OCI-M2 (cell line): ENCODE measurements around the gene NME3.
"Not testable (repeated sequence)": the region's sequence is repeated elsewhere in the genome, so short reads cannot be mapped to it uniquely, and the experiment has no call there.

Source experiments
- DNase-seq: peaks from one replicate; lab custom pipeline; 2025; ENCODE audit not compliant: unreplicated experiment; lab: John Stamatoyannopoulos, UW

NME3 gene

DNA sequence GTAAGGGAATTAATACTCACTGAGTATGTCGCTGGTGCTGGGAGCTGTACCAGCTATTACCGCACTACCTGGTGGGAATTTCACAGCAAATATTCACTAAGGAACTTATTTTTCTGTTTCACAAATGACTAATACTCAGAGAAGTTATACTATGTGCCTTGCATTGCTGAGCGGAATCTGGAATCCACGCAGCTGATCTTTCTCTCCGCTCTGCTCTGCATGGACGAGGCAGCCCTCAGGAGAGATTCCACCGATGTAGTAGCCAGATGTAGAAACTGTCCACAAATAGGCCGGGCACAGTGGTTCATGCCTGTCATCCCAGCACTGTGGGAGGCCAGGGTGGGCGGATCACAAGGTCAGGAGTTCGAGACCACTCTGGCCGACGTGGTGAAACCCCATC is 17.1 kb downstream of the NME3 start:
- no peak for DNase-seq

DNA sequence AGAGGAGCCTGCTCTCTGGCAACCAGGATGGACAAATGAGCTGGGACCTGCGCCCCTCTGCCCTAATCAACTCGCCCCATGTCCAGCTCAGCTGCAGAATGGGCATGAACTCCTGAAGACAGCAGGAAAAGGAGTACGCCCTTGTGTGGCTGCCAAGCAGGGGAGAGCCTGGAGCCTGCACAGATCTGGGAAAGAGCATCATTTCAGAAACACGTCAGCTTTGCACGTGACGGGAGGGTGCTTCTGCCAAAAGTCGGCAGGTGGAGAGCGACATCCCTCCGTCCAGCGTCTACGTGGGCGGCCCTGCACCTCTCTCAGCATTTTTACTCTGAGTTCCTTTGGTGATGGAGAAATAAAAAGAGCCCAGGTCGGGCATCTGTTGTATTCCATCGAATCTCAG is 18.5 kb downstream of the NME3 start:
- DNase-seq = no peak

DNA sequence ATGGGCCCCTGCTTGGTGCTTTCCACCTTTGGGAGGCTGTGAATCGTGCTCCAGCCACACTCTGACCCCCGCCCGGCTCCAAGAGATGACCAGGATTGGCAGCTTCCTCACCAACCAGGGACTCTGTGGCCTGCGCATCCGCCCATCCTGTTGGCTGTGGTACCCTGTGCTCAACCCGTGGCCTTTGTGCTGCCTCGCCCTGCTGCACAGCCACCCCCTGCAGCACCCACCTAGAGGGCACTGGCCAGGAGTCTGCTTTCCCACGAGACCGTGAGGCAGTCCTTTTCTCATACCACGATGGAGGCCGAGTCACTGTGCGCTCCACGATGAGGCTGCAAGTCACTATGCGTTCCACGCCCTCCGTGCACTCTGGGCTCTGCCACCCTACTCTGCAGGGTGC is 19.4 kb downstream of the NME3 start:
- DNase-seq = no peak

DNA sequence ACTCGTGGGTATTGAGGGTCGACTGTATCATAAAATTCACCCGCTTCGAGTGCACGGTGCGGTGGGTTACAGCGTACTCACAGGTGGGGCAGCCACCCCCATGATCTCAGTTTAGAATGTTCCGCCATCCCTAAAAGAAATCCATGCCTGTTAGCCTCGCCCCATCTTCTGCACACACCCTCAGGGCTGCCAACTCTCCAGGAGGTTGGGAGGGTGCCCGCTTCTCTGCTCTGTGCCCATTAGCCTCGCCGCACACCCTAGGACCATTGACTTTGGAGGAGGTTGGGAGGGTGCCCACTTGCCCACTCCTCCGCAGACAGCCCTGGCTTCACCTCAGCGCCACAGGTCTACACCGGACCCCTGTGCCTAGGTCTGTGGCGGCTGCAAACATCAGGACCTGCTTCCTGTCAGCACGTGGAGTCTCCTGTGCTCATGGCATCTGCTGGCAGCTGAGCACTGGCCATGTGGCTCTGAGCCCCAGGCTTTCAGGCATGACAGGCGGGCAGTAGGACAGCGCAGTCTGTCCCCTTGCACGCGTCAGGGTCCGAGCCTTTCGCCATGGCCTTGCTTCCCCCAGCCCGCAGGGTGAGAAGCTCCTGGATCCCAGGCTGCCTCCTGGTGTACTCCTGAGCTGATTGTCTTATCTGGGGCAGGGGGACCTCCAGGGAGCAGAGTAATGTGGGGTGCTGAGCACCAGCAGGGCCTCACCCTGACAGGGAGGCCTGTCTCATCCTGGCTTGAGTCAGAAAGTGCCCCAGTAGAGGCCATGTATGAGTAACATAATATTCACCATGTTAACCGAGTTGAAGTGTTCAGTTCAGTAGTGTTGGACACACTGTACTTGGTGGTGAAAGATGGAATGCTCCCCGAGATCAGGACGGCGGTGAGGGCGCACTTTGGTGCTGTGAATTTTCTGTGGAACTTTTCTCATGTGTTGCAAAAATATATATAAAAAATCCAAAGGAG is 21.9 kb downstream of the NME3 start:
- DNase-seq = no peak

DNA sequence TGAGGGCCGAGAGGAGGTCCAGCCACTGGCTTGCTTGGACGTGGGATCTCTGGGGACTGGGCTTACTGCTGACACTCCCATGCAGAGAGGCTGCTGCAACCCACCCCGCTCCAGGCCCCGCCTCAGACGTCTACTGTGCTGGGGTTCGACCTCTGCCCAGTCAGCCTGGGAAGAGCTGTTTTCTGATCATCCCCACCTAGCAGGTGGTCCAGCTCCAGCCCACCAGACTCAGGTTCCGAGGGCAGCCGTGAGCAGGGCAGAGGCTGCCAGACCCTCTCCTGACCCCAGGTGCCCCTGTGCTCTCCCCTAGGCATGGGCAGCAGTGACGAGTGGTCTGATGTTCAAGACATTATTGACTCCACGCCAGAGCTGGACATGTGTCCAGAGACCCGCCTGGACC is 23.4 kb downstream of the NME3 start:
- DNase-seq = no peak

DNA sequence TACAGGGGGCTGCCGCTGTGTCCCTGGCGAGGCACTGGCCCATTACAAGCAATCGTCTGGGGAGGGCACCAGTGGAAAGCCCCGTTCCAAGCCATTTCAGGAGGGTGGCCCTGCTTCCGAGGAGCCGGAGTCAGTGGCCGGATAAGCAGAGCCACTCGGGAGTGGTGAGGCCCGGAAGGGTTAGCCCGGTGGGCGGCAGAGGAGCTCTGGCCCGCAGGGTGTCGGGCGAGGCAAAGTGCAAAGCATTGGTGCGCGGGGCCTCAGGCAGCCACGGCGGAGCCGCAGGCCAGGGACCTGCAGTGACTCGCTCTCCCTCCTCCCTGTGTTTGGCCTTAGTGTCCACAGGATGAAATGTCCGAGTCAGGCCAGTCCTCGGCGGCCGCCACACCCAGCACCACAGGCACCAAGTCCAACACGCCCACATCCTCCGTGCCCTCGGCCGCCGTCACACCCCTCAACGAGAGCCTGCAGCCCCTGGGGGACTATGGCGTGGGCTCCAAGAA is 24.6 kb downstream of the NME3 start:
- DNase-seq = no peak

DNA sequence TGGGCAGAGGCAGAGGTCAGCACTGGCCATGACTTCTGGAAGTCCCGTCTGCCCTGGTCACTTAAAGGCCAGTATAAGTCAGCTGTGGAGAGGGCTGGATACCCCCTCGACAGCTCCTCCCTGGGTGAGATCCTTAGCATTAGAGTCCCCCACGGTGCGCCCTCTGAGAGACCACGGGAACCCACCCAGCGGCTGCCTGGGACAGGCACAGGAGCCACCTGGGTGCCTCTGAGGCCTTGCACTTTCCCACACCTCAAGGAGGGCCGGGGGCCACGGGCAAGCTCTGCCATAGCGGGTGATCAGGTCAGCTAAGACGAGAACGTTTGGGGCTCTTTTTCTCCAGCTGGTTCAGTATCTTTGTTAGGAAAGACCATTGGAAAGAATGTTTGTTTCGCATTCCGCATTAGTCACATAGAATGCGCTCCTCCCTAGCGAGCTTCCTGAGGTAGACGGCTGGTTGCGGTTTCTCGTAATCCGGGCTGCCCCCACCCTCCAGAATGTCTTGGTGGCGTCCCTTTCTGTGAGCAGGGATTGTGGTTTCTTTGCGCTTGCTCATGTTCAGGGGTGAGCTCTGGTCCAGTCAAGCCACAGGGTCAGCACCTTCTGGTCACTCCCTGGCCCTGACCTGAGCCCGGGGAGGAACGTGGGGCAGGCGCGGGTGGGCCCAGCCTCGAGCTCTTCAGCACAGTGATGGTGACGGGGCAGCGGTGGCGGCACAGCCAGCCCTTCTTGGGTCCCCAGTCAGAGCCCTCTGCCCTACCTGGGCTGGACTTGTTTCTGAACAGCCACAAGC is 25.2 kb downstream of the NME3 start:
- DNase-seq = no peak

DNA sequence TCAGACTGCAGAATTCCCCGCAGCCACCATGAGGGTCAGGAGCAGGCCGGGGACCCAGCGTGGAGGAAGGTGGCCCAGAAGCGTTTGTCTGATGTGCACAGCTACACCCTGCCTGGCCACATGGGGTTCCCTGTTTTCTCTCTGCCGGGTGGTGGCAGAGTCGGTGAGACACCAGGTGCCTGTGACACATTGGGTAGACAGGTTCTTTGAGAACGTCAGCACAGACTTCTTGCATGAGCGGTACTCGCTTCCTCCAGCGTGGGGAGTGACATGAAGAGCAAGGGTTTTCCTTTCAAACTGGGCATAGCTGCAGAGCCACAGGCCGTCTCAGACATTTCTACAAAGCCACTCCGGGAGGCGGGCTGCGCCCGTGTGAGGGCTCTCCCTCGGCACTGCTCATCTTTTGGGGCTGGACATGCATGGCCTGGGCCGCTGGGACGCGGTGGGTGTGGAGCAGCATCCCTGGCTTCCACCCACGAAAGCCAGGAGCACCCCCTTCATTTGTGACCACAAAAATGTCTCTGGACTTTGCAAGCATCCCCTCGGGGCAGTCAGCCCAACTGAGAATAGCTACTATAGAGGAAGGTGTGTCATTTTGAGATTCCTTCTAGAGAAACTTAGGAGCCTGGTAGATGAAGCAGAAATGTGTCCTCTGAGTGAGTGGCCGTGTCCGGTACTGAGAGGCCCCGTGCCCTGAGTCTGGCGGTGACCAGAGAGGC is 26.0 kb downstream of the NME3 start:
- no peak for DNase-seq

DNA sequence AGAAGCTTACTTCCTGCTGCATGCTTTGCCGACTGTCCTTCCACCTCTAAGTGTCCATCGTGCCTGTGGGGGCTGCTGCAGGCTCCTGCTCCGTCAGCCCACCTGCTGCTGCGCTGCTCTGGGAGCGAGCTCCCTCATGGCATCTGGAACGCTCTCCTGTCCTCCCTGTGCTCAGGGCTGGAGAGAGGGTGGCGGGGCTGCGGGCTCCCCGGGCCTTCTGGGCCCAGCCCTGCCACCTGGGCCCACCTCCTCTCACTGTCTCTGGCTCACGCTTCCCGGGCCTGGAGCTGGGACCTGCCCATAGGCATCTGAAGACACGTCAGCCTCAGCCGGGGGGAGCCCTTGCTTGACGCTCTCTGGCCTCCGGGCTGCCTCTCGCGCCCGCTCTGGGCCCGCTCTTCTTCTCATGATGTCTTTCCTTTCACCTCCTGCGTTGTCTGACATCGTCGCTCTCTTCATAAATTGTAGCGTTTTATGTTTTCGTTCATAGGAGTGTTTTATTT is 27.0 kb downstream of the NME3 start:
- DNase-seq = no peak

DNA sequence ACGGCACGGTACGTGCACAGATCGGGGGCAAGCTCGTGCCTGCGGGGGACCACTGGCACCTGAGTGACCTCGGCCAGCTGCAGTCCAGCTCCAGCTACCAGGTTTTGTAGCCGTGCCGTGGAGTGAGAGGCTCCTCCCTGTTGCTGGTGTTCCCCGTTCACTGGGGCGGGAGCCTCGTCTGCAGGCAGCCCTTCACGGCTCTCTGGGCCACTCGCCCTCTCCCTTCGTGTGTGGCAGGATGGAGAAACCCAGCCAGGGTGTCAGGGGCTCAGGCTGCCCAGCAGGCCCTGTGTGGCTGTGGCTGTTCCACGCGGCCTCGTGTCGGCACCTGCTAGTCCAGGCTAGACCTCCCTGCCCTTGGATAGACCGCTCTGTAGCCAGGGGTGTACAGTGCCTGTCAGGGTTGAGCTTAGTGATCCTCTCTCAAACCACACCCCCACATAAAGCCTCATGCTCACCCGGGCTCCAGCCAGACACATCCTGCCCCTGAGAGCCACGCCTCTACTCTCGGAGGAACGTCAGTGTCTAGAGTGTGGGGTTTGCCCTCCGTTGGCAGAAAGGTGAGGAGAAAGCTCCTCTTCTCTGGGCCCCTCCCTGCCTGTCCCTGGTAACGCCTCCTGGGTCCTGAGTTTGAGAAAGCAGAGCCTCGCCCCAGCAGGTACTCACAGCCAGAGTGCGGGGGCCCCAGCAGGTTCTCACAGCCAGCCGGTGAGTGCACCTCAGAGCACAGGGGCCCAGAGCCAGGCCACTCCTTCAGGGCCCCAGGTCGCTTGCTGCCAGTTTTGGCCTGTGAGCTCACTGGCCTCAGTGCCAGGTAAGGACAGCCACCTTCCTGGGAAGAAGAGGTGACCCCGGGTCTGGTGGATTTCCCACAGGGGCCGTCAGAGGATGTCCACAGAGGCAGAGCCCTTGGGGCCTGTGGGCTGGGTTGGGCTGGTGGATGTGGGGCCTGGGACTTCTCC is 27.7 kb downstream of the NME3 start:
- DNase-seq = no peak

DNA sequence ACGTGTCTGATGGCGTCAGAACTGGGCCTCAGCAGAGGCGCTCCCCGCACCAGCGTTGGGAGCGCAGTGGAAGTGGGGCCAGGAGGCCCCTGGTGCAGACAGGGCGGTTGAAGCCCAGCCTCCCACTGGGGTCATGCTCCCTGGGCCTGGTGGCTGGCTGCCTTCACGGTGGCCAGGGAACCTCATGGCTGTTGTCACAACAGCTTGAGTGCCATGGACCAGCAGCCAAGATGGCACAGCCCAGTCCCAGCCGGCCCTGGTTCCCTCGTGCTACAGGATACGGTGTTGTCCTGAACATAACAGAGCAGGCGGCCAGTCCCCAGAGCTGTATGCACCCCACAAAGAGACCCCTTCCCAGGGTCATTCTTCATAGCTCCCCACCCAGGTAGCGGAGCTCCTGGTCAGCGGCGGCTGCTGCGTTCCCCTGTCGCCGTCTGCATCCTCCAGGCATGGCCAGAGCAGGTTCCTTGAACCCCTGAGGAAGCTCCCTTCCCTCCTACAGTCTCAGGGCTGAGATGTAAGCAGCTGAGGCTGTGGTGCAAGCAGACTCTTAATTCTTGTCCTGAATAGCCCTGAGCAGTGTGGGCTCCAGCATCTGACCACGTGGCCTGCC is 29.7 kb downstream of the NME3 start:
- DNase-seq = no peak

DNA sequence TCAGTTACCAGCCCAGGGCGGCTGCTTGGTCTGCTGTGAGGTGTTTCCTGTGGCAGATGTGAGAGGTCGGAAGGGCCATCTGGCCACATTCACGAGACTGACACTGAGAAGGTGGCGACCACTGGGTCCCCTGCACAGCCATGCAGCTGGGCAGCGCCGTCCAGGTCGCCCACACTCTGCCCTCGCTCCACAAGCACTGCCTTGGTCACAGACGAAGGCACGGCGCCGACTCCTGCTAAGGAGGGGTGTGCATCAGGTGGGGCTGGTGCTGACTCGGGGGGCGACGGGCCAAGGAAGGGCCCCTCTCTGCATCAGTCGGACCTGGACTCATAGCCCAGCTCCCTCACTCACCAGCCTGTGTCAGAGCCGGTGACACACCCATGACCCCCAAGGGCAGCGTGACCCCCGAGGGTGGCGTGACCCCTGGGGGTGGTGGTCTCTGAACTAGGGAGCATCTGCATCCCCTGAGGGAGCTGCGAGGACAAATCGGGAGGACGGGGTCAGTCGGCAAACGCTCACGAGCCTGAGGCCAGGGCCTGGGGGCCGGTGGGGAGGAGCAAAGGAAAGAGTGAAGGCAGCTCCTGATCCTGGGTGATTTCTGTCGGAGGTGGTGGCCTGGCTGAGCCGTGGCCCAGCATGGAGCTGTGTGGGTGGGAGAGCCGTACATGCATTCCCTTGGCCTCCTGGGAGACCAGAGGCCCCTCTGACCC is 30.4 kb downstream of the NME3 start:
- DNase-seq = no peak

DNA sequence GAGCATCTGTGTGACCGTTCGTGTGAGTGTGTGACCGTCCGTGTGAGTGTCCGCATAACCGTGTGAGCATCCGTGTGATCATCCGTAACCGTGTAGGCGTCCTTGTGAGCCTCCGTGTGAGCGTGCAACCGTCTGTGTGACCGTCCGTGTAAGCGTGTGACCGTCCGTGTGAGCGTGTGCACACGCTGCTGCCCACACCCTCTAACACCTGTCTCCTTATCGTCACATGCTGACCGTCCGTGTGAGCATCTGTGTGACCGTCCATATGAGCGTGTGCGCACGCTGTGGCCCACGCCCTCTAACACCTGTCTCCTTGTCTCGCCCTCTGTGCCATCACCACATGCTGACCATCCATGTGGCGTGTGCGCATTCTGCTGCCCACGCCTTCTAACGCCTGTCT is 31.1 kb downstream of the NME3 start:
- no peak for DNase-seq

DNA sequence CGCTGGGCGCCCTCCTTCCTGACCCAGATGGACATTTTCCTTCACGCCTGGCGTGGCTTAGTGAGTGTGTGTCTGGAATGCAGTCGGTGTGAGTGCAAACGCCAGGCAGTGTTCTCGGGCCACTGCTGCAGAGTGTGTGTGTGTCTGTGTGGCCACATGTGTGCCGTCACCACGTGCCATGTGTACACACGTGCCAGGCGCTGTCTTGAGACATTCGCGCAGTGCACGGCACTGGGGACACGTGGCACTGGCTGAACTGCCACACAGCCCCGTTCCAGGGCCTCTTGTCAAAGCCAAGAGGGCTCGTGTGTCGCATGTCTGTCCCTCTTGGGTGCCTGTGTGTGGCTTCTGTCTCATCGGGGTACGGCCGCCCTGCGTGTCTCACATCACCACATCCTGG is 36.5 kb downstream of the NME3 start:
- DNase-seq = no peak

DNA sequence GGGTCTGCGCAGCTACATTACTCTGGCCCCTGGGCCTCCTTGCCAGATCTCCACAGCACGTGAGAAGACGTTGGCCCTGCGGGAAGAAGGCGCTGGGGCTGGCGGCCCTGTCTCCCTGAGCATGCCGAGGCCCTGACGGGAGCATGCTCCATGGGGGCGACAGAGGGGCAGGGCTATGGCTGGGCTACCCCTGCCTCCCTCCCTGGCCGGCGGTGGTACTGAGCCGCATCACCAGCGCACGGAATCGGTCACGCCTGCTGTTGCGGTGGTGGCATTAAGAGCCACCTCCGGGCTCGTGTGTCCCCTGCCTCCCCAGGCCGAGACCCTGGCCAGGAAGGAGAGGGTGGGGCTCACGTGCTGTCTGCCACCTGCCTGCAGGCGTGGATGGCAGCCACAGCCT is 37.2 kb downstream of the NME3 start:
- no peak for DNase-seq

DNA sequence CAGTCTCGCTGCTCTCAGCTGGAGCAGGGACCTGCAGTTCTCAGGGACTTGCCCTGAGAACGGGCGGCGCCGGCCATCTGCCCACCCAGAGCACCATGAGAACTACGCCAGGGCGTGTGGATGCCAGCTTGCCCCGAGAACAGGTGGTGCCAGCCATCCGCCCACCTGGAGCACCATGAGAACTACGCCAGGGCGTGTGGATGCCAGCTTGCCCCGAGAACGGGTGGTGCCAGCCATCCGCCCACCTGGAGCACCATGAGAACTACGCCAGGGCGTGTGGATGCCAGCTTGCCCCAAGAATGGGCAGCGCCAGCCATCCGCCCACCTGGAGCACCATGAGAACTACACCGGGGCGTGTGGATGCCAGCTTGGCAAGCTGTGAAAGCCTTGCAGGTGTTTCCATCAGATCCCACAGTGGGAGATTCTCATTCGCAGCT is 38.8 kb downstream of the NME3 start:
- DNase-seq = not testable (repeated sequence)

DNA sequence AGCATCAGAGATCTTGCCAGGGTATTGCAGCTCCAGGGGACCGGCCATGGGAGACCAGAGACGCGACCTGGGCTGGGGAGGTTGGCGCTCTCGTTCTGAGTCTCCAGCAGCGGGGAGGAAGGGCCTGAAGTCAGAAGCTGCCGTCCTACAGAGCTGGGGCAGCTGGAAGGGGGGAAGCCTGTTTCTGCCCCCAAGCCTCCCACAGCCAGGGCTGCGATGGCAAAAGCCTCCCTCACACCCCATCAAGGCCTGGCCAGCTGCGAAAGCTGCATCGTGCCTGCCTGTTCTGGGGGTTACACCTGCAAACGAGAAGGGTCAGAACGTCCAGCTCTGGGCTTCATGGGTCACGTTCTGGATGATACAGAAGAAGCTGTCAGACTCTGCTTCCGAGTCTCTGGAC is 39.3 kb downstream of the NME3 start:
- no peak for DNase-seq

DNA sequence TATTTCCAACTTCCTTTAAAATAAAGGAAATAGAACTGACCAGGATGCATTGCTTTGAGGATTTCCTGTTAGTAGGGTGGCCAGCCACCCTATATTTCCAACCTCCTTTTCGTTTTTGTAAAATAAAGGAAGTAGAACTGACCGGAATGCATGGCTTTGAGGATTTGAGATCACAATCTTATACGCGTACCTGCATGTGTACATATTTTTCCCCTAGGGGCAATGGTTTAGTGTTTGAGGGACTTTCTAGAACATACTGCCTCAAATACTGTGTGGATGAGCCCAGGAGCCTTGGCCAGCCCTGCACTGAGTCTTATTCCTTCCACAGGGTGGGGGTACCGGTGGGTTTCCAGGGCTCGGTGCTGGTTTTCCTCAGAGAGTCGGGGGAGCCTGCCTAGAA is 39.7 kb downstream of the NME3 start:
- no peak for DNase-seq

DNA sequence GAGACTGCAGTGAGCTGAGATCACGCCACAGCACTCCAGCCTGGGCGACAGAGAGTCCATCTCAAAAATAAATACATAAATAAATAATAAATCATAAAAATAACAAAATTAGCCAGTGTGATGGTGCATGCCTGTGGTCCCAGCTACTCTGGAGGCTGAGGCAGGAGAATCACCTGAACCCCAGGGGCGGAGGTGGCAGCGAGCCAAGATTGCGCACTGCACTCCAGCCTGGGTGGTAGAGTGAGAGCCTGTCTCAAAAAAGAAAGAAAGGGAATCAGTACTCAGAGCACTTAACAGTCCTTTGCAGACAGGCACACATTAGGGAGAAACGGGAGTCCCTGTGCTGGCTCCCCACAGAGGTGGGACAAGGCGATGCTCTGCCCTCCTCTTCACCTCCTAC is 40.3 kb downstream of the NME3 start:
- DNase-seq = no peak
